ENCODE data around the gene ZBTB7C.

- TF ChIP-seq, protein P1, sequence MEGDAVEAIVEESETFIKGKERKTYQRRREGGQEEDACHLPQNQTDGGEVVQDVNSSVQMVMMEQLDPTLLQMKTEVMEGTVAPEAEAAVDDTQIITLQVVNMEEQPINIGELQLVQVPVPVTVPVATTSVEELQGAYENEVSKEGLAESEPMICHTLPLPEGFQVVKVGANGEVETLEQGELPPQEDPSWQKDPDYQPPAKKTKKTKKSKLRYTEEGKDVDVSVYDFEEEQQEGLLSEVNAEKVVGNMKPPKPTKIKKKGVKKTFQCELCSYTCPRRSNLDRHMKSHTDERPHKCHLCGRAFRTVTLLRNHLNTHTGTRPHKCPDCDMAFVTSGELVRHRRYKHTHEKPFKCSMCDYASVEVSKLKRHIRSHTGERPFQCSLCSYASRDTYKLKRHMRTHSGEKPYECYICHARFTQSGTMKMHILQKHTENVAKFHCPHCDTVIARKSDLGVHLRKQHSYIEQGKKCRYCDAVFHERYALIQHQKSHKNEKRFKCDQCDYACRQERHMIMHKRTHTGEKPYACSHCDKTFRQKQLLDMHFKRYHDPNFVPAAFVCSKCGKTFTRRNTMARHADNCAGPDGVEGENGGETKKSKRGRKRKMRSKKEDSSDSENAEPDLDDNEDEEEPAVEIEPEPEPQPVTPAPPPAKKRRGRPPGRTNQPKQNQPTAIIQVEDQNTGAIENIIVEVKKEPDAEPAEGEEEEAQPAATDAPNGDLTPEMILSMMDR (IDR thresholded peaks at IDR 0.05), result no peak
- TF ChIP-seq POLR2A (IDR thresholded peaks at IDR 0.05) (no peak), POLR2AphosphoS5 (IDR thresholded peaks at IDR 0.05) (no peak)
These were observed 416.2 kb downstream of the ZBTB7C start for GRCh38 chr18:47992976-47993375.
